ENCODE results near the gene FOXP1.

GRCh38 chr3:71066356-71066755 is 517.2 kb downstream of the FOXP1 start:
- TF ChIP-seq CTCF (IDR thresholded peaks at IDR 0.05; ENCODE audit: low read length) (no peak), EZH2 (IDR thresholded peaks at IDR 0.05; ENCODE audit: borderline replicate concordance, low read length) (no peak)
